ENCODE results near the gene ZNF292.

The ZNF292 gene

GRCh38 chr6:87251725-87252124 lies 96.4 kb downstream of the ZNF292 start:
- Histone ChIP-seq H3K36me3 (replicated peaks) (peaks cover 11% of the 10 kb centered on the region), H3K4me3 (ENCODE audit: low read depth, low read length) (no peak overlapping the region), H3K27ac (no peak overlapping the region), H3K27me3 (replicated peaks) (no peaks in the 10 kb centered on the region)
- no peak for DNase-seq
- TF ChIP-seq CTCF (IDR thresholded peaks at IDR 0.05; ENCODE audit: low read depth, low read length, missing control alignments), result no peak
- in situ Hi-C loops (cut with HindIII; ENCODE audit: low pct_ligation_motif_present, low sequenced_read_pairs), result no loop called here

- Histone ChIP-seq H3K27ac (no peak overlapping the region), H3K36me3 (replicated peaks) (peaks cover 27% of the 10 kb centered on the region), H3K27me3 (replicated peaks) (no peaks in the 10 kb centered on the region), H3K4me3 (ENCODE audit: low read depth, low read length) (no peak overlapping the region)
- DNase-seq, result no peak
- in situ Hi-C loops (cut with HindIII; ENCODE audit: low pct_ligation_motif_present, low sequenced_read_pairs), result no loop called here
- no peak for TF ChIP-seq CTCF (IDR thresholded peaks at IDR 0.05; ENCODE audit: low read depth, low read length, missing control alignments)
These were observed 101.7 kb downstream of the ZNF292 start for GRCh38 chr6:87257046-87257445.

- in situ Hi-C loops (cut with HindIII; ENCODE audit: low pct_ligation_motif_present, low sequenced_read_pairs), result no loop called here
- Histone ChIP-seq H3K27ac (no peak overlapping the region), H3K4me3 (ENCODE audit: low read depth, low read length) (no peak overlapping the region), H3K27me3 (replicated peaks) (no peaks in the 10 kb centered on the region), H3K36me3 (replicated peaks) (peaks cover 27% of the 10 kb centered on the region)
- DNase-seq, result no peak
- no peak for TF ChIP-seq CTCF (IDR thresholded peaks at IDR 0.05; ENCODE audit: low read depth, low read length, missing control alignments)
These were observed 102.2 kb downstream of the ZNF292 start for GRCh38 chr6:87257565-87257964.

- in situ Hi-C loops (cut with HindIII; ENCODE audit: low pct_ligation_motif_present, low sequenced_read_pairs), result no loop called here
- Histone ChIP-seq H3K4me3 (ENCODE audit: low read depth, low read length) (no peak overlapping the region), H3K36me3 (replicated peaks) (peaks cover 27% of the 10 kb centered on the region), H3K27ac (no peak overlapping the region), H3K27me3 (replicated peaks) (no peaks in the 10 kb centered on the region)
- no peak for DNase-seq
- TF ChIP-seq CTCF (IDR thresholded peaks at IDR 0.05; ENCODE audit: low read depth, low read length, missing control alignments), result no peak
These were observed 102.6 kb downstream of the ZNF292 start for GRCh38 chr6:87257975-87258374.

GRCh38 chr6:87259791-87260190 lies 104.4 kb downstream of the ZNF292 start:
- Histone ChIP-seq H3K27ac (no peak overlapping the region), H3K36me3 (replicated peaks) (peaks cover 25% of the 10 kb centered on the region), H3K4me3 (ENCODE audit: low read depth, low read length) (no peak overlapping the region), H3K27me3 (replicated peaks) (no peaks in the 10 kb centered on the region)
- TF ChIP-seq CTCF (IDR thresholded peaks at IDR 0.05; ENCODE audit: low read depth, low read length, missing control alignments), result no peak
- DNase-seq, result no peak
- in situ Hi-C loops (cut with HindIII; ENCODE audit: low pct_ligation_motif_present, low sequenced_read_pairs), result no loop called here

GRCh38 chr6:87261534-87261933 lies 106.2 kb downstream of the ZNF292 start:
- no peak for TF ChIP-seq CTCF (IDR thresholded peaks at IDR 0.05; ENCODE audit: low read depth, low read length, missing control alignments)
- in situ Hi-C loops (cut with HindIII; ENCODE audit: low pct_ligation_motif_present, low sequenced_read_pairs), result no loop called here
- Histone ChIP-seq H3K27ac (no peak overlapping the region), H3K4me3 (ENCODE audit: low read depth, low read length) (no peak overlapping the region), H3K36me3 (replicated peaks) (peaks cover 19% of the 10 kb centered on the region), H3K27me3 (replicated peaks) (no peaks in the 10 kb centered on the region)
- DNase-seq, result no peak
